ENCODE results near the gene RPL10. TPM values are rescaled to one million over a fixed set of nuclear protein-coding genes. Genes with fewer than 3 reads are reported as not detected.

RPL10 gene
- total RNA-seq (2014; rRNA removed; shearing (Covaris generic); ENCODE audit: low replicate concordance) = 2,876 and 3,155 TPM in 2 replicates

- peak; percentile 89 for DNase-seq (ENCODE audit: low read depth)
- in situ Hi-C loops (cut with HindIII; ENCODE audit: low pct_unique_long_range_greater_than_20kb, low sequenced_read_pairs) = no loop called here
Observed at GRCh38 chrX:154397888-154398667, at the start of gene RPL10. Gene RPL10, plus strand, starts transcription at chrX:154398377. Its CDS starts 143 bp downstream, at chrX:154398520.

- DNase-seq (ENCODE audit: low read depth) = no peak
Observed at GRCh38 chrX:154348646-154349358, 49.4 kb upstream of the RPL10 start.

DNA sequence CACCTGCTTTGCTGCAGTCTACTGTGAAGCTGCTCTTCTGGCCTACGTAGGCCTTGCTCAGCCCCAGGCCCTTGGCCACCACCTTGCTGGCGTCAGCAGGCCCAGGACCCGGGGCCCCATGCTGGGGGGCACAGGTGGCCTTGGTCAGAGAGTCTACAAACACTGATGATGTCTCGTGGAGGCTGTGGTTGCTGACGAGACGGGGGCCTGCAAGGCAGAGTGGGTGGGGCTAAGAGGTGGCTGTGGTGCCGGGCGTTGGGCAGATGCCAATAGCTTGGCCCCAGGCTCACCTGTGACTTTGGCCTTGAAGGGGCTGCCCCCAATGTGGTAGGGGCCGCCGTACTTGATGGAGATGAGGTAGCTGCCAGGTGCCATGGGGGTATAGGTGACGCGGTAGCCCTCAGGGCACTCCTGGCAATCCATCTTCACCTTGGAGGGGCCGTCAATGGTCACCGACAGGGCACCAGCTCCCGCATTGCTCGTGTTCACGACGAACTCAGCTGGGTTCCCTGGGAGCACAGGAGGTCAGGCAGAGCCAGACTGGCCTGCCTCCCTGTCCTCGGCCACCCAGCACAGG is 48.7 kb upstream of the RPL10 start:
- no peak for DNase-seq (ENCODE audit: low read depth)
- in situ Hi-C loops (cut with HindIII; ENCODE audit: low pct_unique_long_range_greater_than_20kb, low sequenced_read_pairs) = no loop called here

More at GRCh38 chrX:154348646-154349358, 49.4 kb upstream of the RPL10 start:
- in situ Hi-C loops (cut with HindIII; ENCODE audit: low pct_unique_long_range_greater_than_20kb, low sequenced_read_pairs) = no loop called here

DNA sequence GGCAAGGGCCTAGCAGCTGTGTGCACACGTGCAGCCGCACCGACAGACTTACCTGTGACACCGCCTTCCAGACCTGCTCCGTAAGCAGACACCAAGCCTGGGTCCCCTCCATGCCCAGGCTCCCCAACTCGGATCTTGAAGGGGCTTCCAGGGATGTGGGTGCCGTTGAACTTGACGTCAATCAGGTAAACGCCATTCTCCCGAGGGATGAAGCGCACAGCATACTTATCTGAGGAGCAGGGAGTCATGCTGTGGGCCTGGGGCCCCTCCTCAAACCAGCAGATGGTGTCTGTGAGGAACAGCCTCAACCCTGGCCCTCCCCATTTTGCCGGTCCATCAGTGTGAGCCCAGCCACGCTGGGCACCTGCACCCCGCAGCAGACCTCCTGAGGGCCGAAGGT is 48.2 kb upstream of the RPL10 start:
- DNase-seq (ENCODE audit: low read depth) = no peak

DNA sequence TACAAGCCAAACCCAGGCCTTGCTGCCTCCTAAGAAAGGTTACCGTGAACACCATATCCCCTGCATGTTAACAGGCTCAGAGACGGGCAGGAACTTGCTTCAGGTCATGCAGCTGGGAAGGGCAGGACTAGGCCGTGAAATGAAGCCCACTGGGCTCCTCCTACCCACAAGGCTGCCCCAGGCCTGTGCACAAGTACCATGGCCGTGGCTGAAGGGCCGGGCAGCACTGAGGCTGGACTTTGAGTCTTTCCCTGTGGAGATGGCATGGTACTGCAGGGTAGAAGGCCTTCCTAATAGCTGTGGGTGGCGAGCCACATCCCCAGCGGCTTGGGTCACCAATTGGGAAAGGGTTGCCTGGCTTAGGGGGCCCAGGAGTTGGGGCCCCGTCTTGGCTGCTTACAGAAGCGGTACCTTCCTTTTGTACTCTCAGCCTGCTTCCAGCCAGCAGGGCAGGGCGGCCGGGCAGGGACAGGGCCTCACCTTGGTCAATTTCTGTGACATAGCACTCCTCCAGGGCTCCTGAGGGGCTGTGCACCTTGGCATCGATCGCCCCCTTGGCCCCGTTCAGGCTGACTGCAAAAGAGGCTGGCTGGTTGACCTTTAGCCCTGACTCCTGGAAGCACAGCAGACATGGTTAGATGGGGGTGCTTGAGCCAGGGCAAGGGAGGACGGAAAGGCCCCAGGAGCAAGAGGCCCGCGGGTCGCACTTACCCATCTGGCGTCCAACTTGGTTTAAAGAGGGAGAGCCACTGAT is 47.6 kb upstream of the RPL10 start:
- in situ Hi-C loops (cut with HindIII; ENCODE audit: low pct_unique_long_range_greater_than_20kb, low sequenced_read_pairs) = no loop called here
- no peak for DNase-seq (ENCODE audit: low read depth)

More for the DNA sequence above, 48.2 kb upstream of the RPL10 start:
- in situ Hi-C loops (cut with HindIII; ENCODE audit: low pct_unique_long_range_greater_than_20kb, low sequenced_read_pairs) = no loop called here

GRCh38 chrX:154351183-154352011 is 46.8 kb upstream of the RPL10 start:
- DNase-seq (ENCODE audit: low read depth) = no peak
- in situ Hi-C loops (cut with HindIII; ENCODE audit: low pct_unique_long_range_greater_than_20kb, low sequenced_read_pairs) = no loop called here

DNA sequence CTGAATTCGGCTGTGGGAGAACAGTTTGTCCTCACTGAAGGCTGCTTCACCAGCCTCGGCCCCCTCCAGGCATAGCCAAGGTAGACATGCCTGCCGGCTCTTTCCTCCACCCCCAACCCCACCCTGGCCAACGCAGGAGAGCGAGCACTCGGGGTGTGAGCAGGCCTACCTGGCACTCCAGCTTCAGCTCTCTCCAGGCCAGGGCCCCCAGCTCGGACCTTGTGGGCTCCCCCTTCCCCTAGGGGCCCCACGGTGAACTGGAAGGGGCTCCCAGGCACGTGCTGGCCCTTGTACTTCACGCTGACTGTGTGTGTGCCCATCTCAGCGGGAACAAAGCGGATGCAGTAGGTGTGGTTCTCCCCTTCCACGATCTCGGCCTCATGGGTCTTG is 46.2 kb upstream of the RPL10 start:
- in situ Hi-C loops (cut with HindIII; ENCODE audit: low pct_unique_long_range_greater_than_20kb, low sequenced_read_pairs) = no loop called here
- DNase-seq (ENCODE audit: low read depth) = no peak

DNA sequence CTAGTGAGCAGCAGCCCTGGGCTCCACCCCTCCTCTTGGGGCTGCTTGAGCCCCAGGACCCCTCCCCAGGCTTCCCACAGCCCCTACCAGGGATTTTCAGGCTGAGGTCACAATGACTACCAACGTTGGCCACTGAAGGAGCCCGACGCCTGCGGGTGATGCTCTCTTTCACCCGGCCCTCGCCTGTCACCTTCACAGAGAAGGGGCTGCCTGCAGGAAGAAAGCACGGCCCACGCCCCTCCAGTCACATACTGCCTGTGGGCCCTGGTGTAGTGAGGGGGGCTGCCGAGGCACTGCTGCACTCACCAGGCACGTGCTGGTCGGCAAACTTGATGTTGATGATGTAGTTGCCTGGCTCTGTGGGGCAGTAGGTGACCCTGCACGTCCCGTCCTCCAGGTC is 45.7 kb upstream of the RPL10 start:
- no peak for DNase-seq (ENCODE audit: low read depth)
- in situ Hi-C loops (cut with HindIII; ENCODE audit: low pct_unique_long_range_greater_than_20kb, low sequenced_read_pairs) = no loop called here

- in situ Hi-C loops (cut with HindIII; ENCODE audit: low pct_unique_long_range_greater_than_20kb, low sequenced_read_pairs) = no loop called here
- DNase-seq (ENCODE audit: low read depth) = no peak
Observed at GRCh38 chrX:154353172-154353843, 44.9 kb upstream of the RPL10 start.

GRCh38 chrX:154354013-154354412 is 44.2 kb upstream of the RPL10 start:
- no peak for DNase-seq (ENCODE audit: low read depth)
- in situ Hi-C loops (cut with HindIII; ENCODE audit: low pct_unique_long_range_greater_than_20kb, low sequenced_read_pairs) = no loop called here

GRCh38 chrX:154354516-154354915 is 43.7 kb upstream of the RPL10 start:
- in situ Hi-C loops (cut with HindIII; ENCODE audit: low pct_unique_long_range_greater_than_20kb, low sequenced_read_pairs) = no loop called here
- DNase-seq (ENCODE audit: low read depth) = no peak

GRCh38 chrX:154355094-154355775 is 42.9 kb upstream of the RPL10 start:
- in situ Hi-C loops (cut with HindIII; ENCODE audit: low pct_unique_long_range_greater_than_20kb, low sequenced_read_pairs) = no loop called here
- no peak for DNase-seq (ENCODE audit: low read depth)

DNA sequence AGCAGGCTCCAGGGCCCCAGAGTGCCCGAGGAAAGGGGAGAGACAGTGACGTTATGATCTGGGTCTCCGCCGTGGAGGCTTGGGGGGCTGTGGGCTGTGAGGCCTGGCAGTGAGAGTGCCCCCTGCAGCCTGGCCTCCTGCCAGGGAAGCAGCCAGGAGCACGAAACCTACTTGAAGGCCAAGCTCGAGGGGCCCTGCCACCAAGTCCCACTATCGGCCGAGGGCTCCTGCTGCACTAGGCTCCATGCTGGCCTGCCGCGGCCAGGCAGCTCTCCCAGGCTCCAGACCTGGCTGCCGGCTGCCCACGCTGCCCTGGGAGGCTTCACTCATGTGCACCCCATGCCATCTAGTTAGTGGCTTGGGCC is 42.4 kb upstream of the RPL10 start:
- in situ Hi-C loops (cut with HindIII; ENCODE audit: low pct_unique_long_range_greater_than_20kb, low sequenced_read_pairs) = no loop called here
- no peak for DNase-seq (ENCODE audit: low read depth)

DNA sequence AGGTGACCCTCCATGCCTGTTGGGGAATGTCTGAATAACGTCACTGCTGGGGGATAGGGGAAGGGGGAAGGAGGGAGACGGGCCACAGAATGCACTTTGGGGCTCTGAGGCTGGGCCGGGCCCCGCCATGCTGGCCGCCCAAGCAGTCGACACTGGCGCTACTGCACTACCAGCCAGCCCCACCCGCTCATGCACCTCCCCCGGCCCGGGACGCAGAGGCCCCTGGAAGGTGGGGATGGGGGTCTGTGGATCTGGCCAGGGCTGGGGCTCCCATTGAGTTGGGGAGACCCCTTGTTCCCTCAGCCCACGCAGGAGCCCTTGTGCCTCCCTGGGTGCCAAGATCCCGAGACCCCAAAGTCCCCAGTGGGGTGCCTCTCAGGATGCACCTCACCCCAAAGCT is 41.6 kb upstream of the RPL10 start:
- no peak for DNase-seq (ENCODE audit: low read depth)
- in situ Hi-C loops (cut with HindIII; ENCODE audit: low pct_unique_long_range_greater_than_20kb, low sequenced_read_pairs) = no loop called here

- no peak for DNase-seq (ENCODE audit: low read depth)
- in situ Hi-C loops (cut with HindIII; ENCODE audit: low pct_unique_long_range_greater_than_20kb, low sequenced_read_pairs) = no loop called here
Observed at GRCh38 chrX:154357205-154357604, 41.0 kb upstream of the RPL10 start.

DNA sequence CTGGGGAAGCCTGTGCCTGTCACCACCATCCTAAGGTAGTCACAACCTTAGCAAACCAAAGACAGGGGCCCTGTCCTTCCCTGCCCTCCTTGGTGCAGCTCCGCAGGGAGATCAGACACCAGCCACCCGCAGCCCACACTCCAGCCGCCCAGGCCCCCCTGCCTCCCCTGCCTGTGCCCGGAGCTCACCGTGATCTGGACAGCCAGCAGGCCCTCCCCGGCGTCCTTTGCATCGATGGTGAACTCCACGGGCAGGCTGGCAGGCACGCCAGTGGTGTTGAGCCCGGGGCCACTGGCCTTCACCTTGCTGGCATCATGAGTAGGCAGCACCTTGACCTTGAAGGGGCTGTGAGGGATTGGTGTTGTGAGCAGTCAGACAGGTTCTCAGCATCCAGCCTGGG is 40.2 kb upstream of the RPL10 start:
- in situ Hi-C loops (cut with HindIII; ENCODE audit: low pct_unique_long_range_greater_than_20kb, low sequenced_read_pairs) = no loop called here
- no peak for DNase-seq (ENCODE audit: low read depth)

DNA sequence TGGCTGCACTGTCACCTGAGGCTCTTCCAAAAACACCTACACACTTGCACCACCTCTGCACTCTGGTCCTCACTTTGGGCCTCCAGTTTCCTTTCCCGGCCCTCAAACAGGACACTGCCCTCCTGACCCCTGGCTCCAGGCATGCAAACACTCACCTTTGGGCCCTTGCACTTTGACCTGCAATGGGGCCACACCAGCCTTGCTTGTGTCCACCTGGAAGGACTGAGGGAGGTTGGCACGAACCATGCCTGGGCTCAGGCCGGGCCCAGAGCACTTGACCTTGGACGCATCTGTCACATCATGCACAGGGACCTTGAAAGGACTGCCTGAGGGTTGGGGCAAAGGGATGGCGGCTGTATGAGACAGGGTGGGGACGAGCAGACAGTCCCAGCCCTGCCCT is 39.3 kb upstream of the RPL10 start:
- in situ Hi-C loops (cut with HindIII; ENCODE audit: low pct_unique_long_range_greater_than_20kb, low sequenced_read_pairs) = no loop called here
- DNase-seq (ENCODE audit: low read depth) = no peak
